Inflammatory macrophage (primary cell): ENCODE measurements around the gene FAM53A.
"Not testable (repeated sequence)": the region's sequence is repeated elsewhere in the genome, so short reads cannot be mapped to it uniquely, and the experiment has no call there.

ENCODE experiments used
- DNase-seq, 2 donors: peaks; one replicate each; pipeline ENCODE4 v3.0.0-alpha.2; 2020 to 2022

Gene FAM53A

GRCh38 chr4:1660948-1661677 is 23.0 kb downstream of the FAM53A start:
- DNase-seq = no peak

DNA sequence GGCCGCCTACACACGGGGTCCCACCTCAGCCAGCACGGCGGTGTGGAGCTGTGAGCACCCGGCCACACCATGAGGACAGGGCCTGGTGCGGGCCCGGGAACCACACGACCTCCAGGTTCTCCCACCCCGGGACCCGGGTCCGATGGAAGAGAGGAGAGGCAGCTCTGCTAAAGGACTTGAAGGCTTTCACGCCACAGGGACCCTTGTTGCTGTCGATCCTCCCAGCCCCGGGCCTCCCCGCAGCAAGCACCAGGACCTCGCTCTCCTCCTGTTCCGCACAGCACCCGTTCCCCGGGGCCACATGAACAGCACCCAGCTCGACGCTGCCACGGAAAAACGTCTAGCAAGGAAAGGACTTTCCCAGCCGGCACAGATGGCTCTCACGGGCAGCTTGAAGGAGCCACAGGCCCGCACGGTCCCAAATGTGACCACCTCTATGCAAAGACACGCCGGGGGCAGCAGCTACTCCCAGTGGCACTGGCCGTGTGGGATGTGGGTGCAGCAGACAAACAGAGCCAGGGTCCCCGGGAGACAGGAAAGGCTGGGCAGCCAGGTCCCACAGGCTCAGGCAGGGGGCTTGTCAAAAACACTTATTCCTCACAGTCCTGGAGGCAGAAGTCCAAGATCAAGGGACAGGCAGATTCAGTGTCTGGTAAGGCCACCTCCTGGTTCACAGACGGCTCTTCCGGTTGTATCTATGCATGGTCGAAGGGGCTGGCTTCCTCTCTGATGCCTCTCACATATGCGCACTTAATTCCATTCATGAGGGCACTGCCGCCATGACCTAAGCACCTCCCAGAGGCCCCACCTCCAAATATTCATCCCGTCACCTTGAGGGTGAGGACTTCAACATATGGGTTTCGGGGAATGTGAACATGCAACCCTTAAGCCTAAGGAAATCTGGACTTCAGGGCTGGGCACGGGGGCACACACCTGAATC is 24.7 kb downstream of the FAM53A start:
- DNase-seq = no peak

- no peak for DNase-seq
Observed at GRCh38 chr4:1658581-1658980, 25.5 kb downstream of the FAM53A start.

DNA sequence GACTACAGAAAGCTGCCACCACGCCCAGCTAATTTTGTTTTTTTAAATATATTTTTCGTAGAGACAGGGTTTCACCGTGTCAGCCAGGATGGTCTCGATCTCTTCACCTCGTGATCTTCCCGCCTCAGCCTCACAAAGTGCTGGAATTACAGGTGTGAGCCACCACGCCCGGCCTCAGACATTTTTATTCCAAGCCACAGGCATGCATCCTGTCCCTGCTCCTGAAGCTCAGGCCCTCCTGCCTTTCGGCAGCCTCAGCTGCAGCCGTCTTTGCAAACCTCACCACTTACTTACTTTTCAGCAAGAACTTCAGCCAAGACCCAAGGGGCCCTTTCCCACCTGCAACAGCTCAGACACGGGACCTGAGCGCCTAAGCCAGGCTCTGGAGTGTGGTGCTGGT is 26.0 kb downstream of the FAM53A start:
- DNase-seq = no peak

- DNase-seq = no peak
Observed at GRCh38 chr4:1656986-1657385, 27.1 kb downstream of the FAM53A start.

- no peak for DNase-seq
Observed at GRCh38 chr4:1656132-1656531, 28.0 kb downstream of the FAM53A start.

GRCh38 chr4:1655676-1656075 is 28.4 kb downstream of the FAM53A start:
- DNase-seq = no peak

- DNase-seq = no peak
Observed at GRCh38 chr4:1655081-1655480, 29.0 kb downstream of the FAM53A start.

- no peak for DNase-seq
Observed at GRCh38 chr4:1654216-1654955, 29.7 kb downstream of the FAM53A start.

GRCh38 chr4:1653776-1654175 is 30.3 kb downstream of the FAM53A start:
- no peak for DNase-seq

- DNase-seq = no peak
Observed at GRCh38 chr4:1652088-1652487, 32.0 kb downstream of the FAM53A start.

GRCh38 chr4:1651609-1652008 is 32.5 kb downstream of the FAM53A start:
- no peak for DNase-seq

DNA sequence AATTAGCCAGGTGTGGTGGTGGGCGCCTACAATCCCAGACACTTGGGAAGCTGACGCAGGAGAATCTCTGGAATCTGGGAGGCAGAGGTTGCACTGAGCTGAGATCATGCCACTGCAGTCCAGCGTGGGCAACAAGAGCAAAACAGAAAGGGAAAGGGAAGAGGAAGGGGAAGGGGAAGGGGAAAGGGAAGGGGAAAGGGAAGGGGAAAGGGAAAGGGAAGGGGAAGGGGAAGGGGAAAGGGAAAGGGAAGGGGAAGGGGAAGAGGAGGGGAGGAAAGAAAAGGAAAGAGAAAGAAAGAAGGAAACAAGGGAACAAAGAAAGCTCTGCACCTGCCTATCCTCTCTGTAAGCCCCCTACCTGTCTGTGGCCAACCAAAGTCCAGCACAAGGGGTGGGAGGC is 35.2 kb downstream of the FAM53A start:
- DNase-seq = no peak

- no peak for DNase-seq
Observed at GRCh38 chr4:1647432-1647831, 36.7 kb downstream of the FAM53A start.

DNA sequence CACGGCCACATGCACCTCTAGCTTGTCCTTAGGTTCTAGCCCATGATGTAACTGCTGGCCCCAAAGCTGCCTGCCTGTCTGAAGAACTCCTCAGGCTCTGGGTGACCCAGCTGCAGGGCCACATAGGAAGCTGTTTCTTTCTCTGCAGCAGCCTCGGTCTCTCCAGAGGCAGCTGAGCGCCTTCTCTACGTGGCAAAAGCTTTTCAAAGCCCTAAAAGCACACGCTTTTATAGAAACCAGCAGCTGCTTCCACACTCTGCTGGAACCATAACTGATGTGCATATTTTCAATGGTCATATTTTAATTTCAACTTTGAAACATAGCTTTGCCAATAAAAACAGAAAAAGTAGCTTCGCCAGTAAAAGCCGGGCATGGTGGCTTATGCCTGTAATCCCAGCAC is 37.4 kb downstream of the FAM53A start:
- DNase-seq = no peak

DNA sequence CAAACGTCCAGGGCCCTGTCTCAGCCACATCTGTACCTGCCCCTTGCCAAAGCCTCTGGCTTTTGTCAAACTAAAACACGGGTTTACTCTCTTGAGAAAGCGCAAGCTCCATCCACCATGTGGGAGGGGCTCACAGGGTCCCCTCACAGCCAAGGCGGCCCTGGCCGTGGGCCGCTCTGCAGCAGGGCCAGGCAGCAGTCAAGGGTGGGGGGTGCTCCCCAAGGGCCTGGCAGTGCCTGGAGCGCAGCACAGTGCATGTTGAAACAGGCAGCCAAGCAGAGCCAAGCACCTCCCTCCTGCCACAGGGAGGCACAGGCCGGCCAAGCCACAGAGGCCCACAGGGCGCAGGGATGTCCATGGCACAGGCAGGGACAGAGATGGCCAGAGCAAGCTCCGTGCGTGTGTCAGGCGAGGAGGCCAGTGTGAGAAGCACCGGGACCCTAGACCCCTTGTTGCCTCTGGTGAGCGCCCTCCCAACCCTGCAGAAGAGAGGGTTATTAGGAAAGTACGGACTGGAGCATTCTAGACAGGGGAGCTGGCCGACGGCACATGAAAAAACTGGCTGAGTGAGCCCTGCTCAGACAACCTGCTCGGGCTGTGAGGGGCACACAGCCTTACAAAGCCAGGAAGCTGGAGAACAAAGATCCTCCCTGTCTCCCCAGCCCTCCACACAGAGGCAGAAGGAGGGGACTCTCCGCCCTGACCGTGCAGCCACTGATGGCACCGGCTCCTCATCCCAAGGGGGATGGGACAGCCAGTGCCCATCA is 39.0 kb downstream of the FAM53A start:
- DNase-seq = no peak

DNA sequence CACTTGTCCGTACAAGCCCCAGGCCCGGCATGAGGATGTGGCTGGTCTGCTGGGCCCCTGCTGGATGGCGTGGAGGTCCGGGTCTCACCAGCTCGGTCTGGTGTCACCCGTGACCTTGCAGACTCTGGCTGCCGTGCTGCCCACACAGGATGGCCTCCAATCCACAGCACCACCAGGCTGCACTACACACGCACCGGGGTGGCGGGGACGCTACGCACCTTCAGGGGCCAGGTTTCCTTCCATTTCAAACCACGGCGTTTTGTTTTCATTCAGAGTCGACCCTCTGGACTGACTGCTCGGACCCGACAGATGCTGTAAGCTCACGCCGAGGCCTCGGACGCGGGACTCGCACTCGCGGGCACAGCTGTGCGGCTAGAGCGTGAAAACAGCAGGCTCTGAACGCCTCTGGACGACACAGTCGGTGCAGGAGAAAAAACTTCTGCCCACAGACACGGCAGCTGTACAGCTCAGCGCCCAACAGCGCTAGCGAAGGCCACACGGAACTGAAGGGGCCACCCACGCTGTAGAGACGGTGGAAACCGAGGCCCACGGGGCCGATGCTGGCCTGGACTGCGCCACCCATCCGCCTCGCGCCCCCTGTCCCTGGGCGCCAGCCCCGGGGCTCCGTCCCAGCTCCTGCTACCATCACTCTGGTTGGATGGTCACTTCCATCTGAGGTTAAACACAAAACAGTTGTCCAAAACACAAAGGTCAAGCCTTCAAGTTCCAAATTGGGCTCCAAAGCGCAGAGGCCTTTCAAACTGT is 40.0 kb downstream of the FAM53A start:
- DNase-seq = no peak

- no peak for DNase-seq
Observed at GRCh38 chr4:1642196-1642951, 41.7 kb downstream of the FAM53A start.

- DNase-seq = no peak
Observed at GRCh38 chr4:1641671-1642070, 42.4 kb downstream of the FAM53A start.

DNA sequence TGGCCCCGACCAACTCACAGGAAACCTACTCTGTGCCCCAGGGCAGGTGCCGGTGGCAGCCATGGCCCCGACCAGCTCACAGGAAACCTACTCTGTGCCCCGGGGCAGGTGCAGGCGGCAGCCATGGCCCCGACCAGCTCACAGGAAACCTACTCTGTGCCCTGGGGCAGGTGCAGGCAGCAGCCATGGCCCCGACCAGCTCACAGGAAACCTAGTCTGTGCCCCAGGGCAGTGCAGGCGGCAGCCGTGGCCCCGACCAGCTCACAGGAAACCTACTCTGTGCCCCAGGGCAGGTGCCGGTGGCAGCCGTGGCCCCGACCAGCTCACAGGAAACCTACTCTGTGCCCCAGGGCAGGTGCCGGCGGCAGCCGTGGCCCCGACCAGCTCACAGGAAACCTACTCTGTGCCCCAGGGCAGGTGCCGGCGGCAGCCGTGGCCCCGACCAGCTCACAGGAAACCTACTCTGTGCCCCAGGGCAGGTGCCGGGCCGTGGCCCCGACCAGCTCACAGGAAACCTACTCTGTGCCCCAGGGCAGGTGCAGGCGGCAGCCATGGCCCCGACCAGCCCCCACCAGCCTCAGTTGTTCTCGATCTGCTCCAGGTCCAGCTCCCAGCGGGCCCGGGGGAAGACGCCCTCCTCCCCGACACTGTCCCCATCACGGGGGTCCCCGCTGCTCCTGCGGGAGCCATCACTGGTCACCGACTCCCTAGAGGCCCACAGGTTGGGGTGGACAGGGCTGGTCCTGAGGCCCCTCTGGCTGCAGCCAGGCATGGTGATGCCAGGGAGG is 43.2 kb downstream of the FAM53A start:
- not testable (repeated sequence) for DNase-seq
